HG03103 (cell line): ENCODE results near the gene OTOA.
"Not testable (repeated sequence)": the region's sequence is repeated elsewhere in the genome, so short reads cannot be mapped to it uniquely, and the experiment has no call there.

Source experiments
- ATAC-seq: cut with Tn5 transposase; IDR thresholded peaks from one replicate; pipeline ENCODE4 v1.9.1; 2021; ENCODE audit warnings: low read depth; ENCODE audit not compliant: unreplicated experiment

Gene OTOA

GRCh38 chr16:21639493-21639892 is 24.3 kb upstream of the OTOA start:
- no peak for ATAC-seq

GRCh38 chr16:21641916-21642315 is 21.9 kb upstream of the OTOA start:
- no peak for ATAC-seq

DNA sequence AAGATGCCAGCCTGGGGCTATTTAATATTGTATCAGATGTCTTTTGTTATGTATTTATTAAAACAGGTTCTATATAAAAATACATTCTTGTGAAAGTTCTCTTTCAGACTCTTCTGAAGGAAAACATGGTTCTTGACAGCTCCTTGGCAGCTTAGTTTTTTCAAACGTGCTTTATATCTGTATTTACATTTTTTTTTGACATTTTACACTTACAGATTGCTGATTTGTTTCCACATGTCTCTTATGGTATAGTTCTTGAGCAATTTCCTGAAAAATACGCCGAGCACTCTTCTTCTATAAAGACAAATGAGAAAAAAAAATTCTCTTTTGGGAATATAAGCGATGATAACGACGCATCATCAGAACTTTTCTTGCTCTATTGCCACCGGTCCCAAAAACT is 20.9 kb upstream of the OTOA start:
- no peak for ATAC-seq

GRCh38 chr16:21643785-21644184 is 20.0 kb upstream of the OTOA start:
- no peak for ATAC-seq

GRCh38 chr16:21644674-21645073 is 19.1 kb upstream of the OTOA start:
- ATAC-seq = no peak

GRCh38 chr16:21645261-21645721 is 18.5 kb upstream of the OTOA start:
- ATAC-seq = no peak

DNA sequence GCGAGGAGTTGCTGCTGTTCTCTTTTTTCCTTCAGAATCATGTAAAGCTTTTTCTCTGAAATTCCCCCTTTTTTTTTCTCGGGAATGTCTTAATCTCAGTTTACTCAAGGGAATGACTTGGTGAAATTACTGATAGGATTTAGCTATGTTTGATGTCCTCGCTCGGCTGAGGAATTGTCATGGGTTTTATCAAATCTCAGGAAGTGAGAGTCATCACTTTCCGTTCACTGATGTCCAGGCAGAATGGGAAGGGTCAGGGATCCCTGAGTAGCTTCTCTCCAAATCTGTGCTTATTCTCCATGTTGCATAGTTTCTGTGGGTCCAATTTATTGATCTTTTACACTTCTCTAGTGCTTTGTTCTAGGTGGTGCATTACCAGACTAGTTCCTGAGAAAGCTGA is 17.7 kb upstream of the OTOA start:
- ATAC-seq = no peak

GRCh38 chr16:21646721-21647561 is 16.8 kb upstream of the OTOA start:
- ATAC-seq = peak; percentile 79

DNA sequence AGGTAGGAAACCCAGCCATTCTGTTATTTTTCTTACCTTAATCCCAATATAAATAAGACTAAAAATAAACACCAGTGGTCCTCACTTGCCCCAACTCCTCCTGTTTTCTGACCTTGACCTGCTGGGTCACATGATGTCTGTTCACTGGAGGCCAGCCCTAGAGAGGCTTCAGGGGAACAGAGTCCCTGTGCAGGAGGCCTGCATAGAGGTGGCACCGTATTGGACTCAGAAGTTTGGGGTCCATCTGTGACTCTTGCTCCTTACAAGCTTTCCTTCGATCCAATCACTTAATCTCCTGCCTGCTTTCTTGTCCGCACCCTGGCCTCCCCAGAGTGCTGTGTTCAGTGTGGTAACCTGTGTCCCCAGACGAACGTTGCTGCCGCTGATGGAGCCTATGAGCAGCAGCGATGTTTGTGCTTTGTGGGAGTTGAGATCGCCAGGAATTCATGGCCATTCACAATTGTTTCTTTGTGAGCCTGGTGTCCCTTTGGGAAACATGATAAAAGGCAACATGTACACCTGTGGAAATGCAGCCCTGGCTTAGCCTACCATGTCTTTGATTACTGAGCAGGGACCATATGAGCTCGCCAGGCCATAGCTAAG is 16.1 kb upstream of the OTOA start:
- no peak for ATAC-seq

- not testable (repeated sequence) for ATAC-seq
Measured at GRCh38 chr16:21649826-21650406, 13.9 kb upstream of the OTOA start.

- no peak for ATAC-seq
Measured at GRCh38 chr16:21650521-21650920, 13.2 kb upstream of the OTOA start.

- ATAC-seq = no peak
Measured at GRCh38 chr16:21651515-21651914, 12.3 kb upstream of the OTOA start.

DNA sequence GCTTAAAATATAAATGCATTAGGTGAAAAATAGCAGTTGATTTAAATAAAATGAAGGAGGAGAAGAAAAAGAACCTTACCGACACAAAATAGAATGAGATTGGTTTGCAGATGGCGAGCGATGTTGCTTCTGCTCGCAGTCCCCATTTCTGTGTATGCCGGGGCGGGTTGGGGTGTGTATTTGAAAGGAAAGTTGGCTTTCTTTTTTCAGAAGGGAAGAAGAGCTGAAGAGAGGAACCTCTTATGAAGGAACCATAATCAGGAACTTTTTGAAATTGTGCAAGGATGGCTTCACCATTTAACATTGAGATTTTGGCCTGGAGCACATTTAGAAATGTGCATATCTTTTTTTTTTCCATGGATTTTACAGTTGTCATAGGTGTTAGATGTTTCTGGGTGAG is 11.3 kb upstream of the OTOA start, which contains the start of gene IGSF6:
TSS of gene IGSF6 (minus strand) at position 156 of the 400 bp plus-strand sequence. CDS start at position 146, 10 bp downstream.
- ATAC-seq = no peak

- ATAC-seq = no peak
Measured at GRCh38 chr16:21653571-21653970, 10.2 kb upstream of the OTOA start.

DNA sequence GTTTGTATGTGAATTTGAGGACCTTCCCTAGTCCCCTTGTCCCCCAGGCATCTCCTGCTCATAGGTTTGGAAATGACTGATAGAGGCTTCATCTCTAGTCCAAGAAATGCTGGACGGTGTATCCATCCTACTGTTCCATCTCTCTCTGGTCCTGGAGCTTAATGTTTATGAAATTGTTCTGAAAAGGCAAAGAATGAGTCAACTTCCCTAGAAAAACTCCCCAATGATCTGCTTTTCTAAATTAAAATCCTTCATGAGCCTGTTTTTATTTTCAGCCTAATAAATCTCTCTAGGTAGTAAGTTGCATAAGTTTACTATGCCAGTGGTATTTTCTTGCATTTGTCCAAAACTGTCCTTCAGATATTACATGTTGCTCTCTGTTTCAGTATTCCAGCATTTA is 9.3 kb upstream of the OTOA start:
- ATAC-seq = no peak

DNA sequence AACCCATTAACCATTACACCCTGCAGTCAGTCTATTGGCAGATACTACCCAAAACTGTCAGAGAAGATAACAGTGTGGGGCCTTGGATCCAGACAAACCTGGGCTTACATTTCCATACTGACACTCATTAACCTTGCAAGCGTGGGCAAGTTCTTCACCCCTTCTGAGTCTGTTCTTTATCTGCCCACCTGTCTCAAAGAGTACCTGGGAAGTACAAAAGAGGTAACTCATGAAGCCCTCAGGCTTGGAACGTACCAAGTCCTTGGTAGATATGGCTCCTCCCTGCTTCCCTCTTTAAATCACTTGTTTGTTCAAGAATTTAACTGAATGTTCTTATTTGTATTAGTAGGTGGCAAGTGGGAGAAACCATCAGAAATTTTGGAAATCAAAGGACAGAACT is 8.9 kb upstream of the OTOA start:
- ATAC-seq = no peak

DNA sequence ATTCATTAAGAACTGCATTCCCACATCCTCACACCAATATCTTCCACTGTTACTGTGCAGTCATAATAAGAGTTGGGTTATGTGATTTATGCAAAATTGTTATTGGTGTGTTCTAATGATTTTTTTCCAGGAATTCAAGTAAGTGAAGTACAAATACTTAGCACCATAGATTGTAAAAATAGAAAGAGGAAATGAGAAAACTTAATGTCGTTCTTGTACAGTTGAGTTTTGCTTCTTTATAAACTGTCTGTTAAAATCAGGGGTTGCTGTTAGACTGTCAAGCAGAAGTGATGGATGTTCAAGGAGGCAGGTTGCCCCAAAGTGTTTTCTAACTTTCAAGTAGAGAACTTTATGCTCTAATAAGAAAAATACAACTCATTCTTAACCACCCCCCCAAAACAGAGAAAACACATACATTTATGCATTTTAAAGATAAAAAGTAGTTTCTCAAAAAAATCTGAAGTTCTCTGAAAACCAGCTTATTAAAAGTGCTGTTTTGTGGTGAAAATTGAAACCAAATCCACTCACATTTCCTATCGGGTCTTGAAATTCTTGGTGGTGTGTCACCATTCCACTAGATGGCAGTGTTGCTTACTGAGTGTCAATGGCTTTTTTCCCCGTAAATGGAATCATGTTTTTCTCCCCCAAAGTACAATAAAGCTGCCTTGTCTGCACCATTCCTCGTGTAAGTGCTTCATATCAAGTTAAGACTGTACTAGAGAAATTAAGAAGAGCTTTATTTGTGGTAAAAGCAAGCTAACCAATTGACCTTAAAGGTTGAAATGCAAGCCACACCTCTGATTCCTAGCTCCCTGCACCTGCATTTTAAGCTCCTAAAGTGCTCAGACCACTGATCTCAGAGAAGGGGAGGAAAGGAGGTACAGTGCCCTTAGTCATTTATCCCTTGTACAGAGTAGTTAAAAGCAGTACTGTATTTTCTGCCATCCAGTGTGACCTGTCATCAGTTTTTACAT is 6.7 kb upstream of the OTOA start:
- no peak for ATAC-seq

- ATAC-seq = no peak
Measured at GRCh38 chr16:21659124-21659523, 4.6 kb upstream of the OTOA start.

DNA sequence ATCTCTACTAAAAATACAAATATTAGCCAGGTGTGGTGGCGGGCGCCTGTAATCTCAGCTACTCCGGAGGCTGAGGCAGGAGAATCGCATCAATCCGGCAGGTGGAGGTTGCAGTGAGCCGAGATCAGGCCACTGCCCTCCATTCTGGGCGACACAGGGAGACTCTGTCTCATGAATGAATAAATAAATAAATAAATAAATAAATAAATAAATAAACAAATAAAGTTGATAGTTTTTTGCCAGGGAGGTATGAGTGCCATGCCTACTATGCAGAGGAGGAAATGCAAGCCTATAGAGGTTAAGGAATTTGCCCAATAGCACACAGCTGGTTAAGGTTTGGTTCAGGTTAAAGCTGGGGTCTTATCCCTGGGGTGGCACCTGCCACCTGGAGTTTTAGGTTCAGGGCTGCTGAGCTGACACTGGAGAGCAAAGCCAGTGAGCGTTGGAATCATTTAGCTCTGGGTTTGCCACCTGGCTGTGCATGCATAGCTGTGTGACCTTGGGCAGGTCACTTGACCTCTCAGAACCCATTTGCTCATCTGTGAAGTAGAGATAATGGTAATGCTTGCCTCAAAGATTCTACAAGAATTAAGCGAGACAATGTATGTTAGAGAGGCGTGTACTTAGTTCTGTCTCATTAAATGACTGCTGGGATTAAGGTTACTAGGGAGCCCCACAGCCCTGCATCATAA is 1.2 kb downstream of the OTOA start:
- no peak for ATAC-seq

DNA sequence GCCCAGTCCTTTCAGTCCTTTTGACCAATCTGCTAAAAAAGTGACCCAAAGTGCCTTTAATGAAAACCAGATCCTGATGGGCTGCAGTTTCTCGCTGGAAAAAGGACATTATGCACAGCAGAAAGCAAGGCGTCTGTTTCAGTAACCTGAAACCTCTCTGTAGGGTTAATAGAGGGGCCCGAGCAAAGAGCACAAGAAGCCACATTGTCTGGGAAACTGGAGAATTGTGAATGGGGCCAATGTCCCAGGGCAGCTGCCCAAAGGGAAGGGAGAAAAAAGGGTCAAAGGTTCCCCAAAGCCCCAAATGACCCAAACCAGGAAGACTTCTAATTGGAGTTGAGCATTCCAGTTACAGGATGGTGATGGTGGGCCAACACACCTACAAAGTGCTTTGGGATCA is 3.0 kb downstream of the OTOA start:
- no peak for ATAC-seq
